D341Med (cell line): ENCODE results near the gene AP2A2.

Experiments used
- DNase-seq: peaks from one replicate; pipeline ENCODE4 v3.0.0; 2012; ENCODE audit warnings: low spot score

AP2A2 gene

GRCh38 chr11:898540-899190, 27.0 kb upstream of the AP2A2 start:
- no peak for DNase-seq

- DNase-seq = no peak
Measured at GRCh38 chr11:899724-900123, 25.9 kb upstream of the AP2A2 start.

DNA sequence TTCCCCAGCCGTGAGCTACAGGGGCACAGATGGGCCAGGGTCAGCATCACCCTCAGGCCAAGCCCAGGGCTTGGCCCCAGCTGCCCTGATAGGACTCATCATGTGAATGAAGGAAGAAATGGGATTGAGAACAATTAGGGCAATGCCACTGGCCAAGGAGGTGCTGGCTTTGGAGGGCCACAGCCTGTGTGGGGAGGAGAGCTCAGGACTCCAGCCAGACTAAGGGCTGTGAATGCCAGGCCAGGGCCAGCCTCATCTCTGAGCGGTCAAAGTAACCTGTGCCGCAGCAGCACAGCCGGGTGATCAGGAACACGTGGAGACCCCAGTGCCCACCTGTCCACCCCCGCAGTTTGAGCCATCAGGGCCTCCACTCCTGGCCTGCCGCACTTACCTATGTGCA, 25.1 kb upstream of the AP2A2 start:
- no peak for DNase-seq

GRCh38 chr11:901452-902061, 24.1 kb upstream of the AP2A2 start:
- no peak for DNase-seq

- DNase-seq = no peak
Measured at GRCh38 chr11:904380-904779, 21.3 kb upstream of the AP2A2 start.

GRCh38 chr11:905952-906351, 19.7 kb upstream of the AP2A2 start:
- DNase-seq = no peak

- no peak for DNase-seq
Measured at GRCh38 chr11:907668-908067, 18.0 kb upstream of the AP2A2 start.

- no peak for DNase-seq
Measured at GRCh38 chr11:908273-908672, 17.4 kb upstream of the AP2A2 start.

- DNase-seq = no peak
Measured at GRCh38 chr11:909406-909805, 16.3 kb upstream of the AP2A2 start.

DNA sequence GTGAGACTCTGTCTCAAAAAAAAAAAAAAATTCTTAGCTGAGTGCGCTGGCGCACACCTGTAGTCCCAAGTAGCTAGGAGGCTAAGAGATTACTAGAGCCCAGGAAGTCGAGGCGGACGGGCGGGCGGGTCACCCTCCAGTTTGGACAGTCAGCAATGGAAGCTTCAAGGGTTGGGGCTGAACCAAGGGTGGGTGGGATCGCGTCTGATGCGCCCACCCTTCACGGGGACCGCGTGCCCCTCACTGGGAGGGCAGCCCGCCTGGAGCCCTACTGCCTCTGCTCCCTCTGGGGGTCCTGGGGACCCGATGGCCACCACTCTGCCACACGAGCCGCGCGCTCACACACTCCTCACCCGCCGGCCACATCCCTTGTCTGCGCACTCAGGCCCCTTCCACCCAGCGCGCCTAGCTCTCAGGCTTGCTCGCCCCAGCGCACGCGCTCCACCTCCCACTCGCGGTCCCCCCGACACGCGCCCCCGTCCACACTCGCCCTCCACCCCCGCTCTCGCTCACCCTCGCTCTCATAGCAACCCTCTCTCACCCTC, 15.6 kb upstream of the AP2A2 start:
- DNase-seq = no peak

- peak; percentile 97 for DNase-seq
Measured at GRCh38 chr11:910589-911030, 15.1 kb upstream of the AP2A2 start, which contains the start of gene CHID1. Gene CHID1 (minus strand): TSS chr11:910810. CDS start chr11:904816, 5,994 bp downstream.

GRCh38 chr11:911031-911889, 14.4 kb upstream of the AP2A2 start:
- DNase-seq = no peak

DNA sequence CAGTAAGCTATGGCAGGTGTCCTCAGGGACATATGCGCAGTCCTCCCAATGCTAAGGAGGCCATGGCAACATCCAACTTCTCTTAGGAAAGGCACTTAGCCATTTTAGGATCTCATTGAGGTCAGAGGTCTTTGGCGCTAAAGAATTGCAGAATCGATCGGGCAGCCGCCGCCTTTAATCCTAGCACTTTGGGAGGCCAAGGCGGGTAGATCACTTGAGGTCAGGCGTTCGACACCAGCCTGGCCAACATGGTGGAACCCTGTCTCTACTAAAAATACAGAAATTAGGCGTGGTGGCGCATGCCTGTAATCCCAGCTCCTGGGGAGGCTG, 13.8 kb upstream of the AP2A2 start:
- DNase-seq = no peak

- DNase-seq = no peak
Measured at GRCh38 chr11:912266-912665, 13.4 kb upstream of the AP2A2 start.

DNA sequence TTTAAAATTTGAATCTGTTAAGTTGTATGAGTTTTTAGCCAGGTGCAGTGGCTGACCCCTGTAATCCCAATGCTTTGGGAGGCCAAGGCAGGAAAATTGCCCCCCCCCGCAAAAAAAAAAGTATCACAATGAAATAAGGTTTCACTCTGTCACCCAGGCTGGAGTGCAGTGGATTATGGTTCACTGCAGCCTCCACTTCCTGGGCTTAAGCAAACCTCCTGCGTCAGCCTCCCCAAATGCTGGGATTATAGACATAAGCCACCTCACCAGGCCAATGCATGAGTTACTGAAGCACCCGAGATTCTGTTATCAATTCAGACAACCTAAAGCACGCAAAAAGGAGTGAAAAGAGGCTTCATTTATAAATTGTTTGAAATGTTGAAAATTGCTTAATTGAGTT, 12.6 kb upstream of the AP2A2 start:
- no peak for DNase-seq

DNA sequence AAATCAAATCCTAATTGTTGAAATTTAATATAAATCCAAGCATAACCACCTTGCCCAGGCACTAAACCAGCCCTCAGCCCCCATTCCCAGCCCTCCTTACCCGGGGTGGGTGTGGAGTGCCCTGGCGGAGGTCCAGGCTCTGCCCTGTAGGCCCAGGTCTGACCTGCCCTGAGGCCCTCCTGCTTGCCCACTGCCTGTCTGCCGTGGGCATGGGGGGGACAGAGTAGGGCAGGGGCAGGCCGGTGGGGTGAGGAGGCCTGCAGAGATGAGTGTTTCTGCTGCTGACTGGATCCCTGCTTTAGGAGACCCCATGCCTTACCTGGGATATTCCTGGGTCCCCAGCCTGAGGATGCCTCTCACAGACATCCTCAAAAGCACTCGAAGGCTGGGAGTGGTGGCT, 11.5 kb upstream of the AP2A2 start:
- no peak for DNase-seq

GRCh38 chr11:914747-915501, 10.7 kb upstream of the AP2A2 start:
- no peak for DNase-seq

GRCh38 chr11:917426-917825, 8.2 kb upstream of the AP2A2 start:
- DNase-seq = no peak

- no peak for DNase-seq
Measured at GRCh38 chr11:921921-922678, 3.6 kb upstream of the AP2A2 start.

DNA sequence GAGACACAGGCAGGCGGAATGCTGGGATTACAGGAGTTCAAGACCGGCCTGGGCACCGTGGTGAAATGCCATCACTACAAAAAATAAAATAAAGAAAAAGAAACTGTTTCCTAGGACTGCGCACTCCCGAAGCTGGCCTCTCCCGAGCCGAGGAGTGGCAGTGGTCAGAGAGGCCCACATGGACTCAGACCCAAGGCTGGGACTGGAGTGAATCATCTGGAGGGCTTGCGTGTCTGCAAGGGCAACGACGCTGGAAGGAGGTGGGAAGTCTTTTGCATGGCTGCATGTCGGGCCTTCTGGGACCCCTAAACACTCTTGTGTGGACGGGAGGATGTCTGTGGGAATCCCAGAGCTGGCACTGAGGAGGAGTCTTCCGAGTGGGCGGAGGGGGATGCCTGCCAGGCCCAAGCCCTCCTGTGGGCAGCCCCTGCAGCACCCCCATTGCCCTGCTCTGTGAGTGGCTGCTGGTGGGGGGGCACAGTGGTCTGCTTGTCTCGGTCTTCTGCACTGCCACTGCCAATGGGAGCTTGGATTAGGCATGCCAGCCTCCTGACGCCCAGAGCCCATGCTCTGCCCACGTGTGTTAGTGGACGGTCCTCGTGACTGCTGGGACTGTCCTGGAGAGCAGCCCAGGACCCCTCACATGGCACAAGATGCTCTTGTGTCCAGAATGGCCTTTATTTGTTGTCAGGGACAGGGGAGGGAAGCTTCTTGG, 1.8 kb upstream of the AP2A2 start:
- peak; percentile 19 for DNase-seq
